Stomach smooth muscle (tissue), 2 donors: ENCODE results near the gene CD72.
"Not testable (repeated sequence)": the region's sequence is repeated elsewhere in the genome, so short reads cannot be mapped to it uniquely, and the experiment has no call there.

ENCODE experiments used
- H3K27ac ChIP-seq: one replicate; pipeline ENCODE4 v1.7.0; 2013; ENCODE audit warnings: mild to moderate bottlenecking, low read length, inconsistent platforms
- H3K27me3 ChIP-seq, 2 donors: one replicate each; pipeline ENCODE4 v1.7.0; 2013; ENCODE audit warnings: low read length in 2 of 2; ENCODE audit not compliant: insufficient read depth in 2 of 2, control insufficient read depth in 1 of 2
- H3K36me3 ChIP-seq, 2 donors: one replicate each; pipeline ENCODE4 v1.7.0; 2013; ENCODE audit warnings: low read length in 2 of 2; ENCODE audit not compliant: control insufficient read depth in 2 of 2, insufficient read depth in 2 of 2
- H3K4me1 ChIP-seq: one replicate; pipeline ENCODE4 v1.7.0; 2013; ENCODE audit warnings: low read length; ENCODE audit not compliant: control insufficient read depth, insufficient read depth
- H3K4me3 ChIP-seq, 2 donors: one replicate each; pipeline ENCODE4 v1.7.0; 2013; ENCODE audit warnings: low read length in 2 of 2
- H3K9ac ChIP-seq, 2 donors: one replicate each; pipeline ENCODE4 v1.7.0; 2013; ENCODE audit warnings: low read length in 2 of 2, mild to moderate bottlenecking in 1 of 2
- H3K9me3 ChIP-seq, 2 donors: one replicate each; pipeline ENCODE4 v1.7.0; 2013; ENCODE audit warnings: low read length in 2 of 2; ENCODE audit not compliant: control insufficient read depth in 2 of 2
- donor health status: healthy.
- donor health status: Pancreatic carcinoma.

CD72 gene

GRCh38 chr9:35649431-35650340 is 31.5 kb upstream of the CD72 start:
- no peak overlapping the region for H3K9ac ChIP-seq
- H3K4me3 ChIP-seq, result no peak overlapping the region

DNA sequence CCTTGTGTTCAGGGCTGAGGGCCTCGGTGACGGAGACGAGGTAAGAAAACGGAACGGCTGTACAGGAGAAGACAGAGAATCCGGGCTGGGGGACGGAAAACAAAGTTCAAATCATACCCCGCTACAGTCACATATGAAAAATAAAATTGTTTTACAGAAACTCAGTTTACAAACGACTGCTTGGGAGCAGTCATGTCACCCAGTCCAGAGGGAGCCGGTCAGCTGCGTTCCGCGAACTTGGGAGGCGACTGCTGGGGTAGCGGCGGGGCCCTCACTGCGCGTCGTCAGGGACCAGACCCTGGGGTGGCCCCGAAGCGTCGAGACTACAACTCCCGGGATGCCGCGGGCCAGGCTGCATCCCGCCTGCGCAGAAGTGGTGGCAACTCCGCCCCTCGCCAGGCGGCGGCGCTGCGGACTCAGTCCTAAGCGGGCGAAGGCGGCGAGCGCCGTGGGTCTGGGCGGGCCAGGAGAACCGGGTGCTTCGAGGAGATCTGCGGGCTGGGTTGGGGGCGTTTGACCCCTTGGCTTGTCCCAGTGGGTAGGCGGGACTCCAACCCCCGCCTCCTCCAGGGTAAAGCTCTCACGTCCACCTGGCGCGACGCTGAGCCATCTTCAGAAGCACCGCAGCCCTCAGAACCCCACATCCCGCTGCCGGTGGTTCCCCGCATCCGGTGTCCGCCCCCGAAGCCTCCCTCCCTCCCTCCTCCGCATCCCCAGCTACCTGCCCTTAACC is 28.5 kb upstream of the CD72 start:
- H3K9ac ChIP-seq, result peak overlapping the region; percentile 80 to 89
- H3K36me3 ChIP-seq, result no peaks in the 10 kb centered on the region
- H3K27me3 ChIP-seq, result no peaks in the 10 kb centered on the region
- H3K4me1 ChIP-seq, result peaks cover 20% of the 10 kb centered on the region
- H3K9me3 ChIP-seq, result no peaks in the 10 kb centered on the region
- peak overlapping the region; percentile 74 to 85 for H3K4me3 ChIP-seq
- H3K27ac ChIP-seq, result peak overlapping the region; percentile 76

More at GRCh38 chr9:35649431-35650340, 31.5 kb upstream of the CD72 start:
- H3K36me3 ChIP-seq, result no peaks in the 10 kb centered on the region
- H3K4me1 ChIP-seq, result peaks cover 20% of the 10 kb centered on the region
- no peaks in the 10 kb centered on the region for H3K27me3 ChIP-seq
- H3K9me3 ChIP-seq, result no peaks in the 10 kb centered on the region
- no peak overlapping the region for H3K27ac ChIP-seq

GRCh38 chr9:35646153-35646532 is 27.9 kb upstream of the CD72 start:
- peaks cover 20% of the 10 kb centered on the region for H3K4me1 ChIP-seq
- H3K27ac ChIP-seq, result peak overlapping the region; percentile 76
- H3K36me3 ChIP-seq, result no peaks in the 10 kb centered on the region
- peak overlapping the region; percentile 74 to 85 for H3K4me3 ChIP-seq
- no peaks in the 10 kb centered on the region for H3K27me3 ChIP-seq
- peak overlapping the region; percentile 80 to 89 for H3K9ac ChIP-seq
- H3K9me3 ChIP-seq, result no peaks in the 10 kb centered on the region

DNA sequence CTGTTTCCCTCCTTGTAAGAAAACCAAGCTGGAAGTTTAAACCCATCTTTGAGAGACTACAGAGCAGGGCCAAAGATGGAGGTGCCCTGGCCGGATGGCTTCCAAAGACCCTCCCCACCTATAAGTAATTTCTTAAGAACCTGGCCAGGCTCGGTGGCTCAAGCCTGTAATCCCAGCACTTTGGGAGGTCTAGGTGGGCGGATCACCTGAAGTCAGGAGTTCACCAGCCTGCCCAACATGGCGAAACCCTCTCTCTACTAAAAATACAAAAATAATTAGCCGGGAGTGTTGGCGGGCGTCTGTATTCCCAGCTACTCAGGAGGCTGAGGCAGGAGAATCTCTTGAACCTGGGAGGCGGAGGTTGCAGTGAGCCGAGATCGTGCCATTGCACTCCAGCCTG is 27.5 kb upstream of the CD72 start:
- peak overlapping the region in 1 of 2 donors; percentile 85 for H3K4me3 ChIP-seq
- H3K9ac ChIP-seq, result peak overlapping the region in 1 of 2 donors; percentile 80
- H3K27me3 ChIP-seq, H3K9me3 ChIP-seq, H3K36me3 ChIP-seq, H3K27ac ChIP-seq: not testable (repeated sequence)
- peaks cover 19% of the 10 kb centered on the region for H3K4me1 ChIP-seq

DNA sequence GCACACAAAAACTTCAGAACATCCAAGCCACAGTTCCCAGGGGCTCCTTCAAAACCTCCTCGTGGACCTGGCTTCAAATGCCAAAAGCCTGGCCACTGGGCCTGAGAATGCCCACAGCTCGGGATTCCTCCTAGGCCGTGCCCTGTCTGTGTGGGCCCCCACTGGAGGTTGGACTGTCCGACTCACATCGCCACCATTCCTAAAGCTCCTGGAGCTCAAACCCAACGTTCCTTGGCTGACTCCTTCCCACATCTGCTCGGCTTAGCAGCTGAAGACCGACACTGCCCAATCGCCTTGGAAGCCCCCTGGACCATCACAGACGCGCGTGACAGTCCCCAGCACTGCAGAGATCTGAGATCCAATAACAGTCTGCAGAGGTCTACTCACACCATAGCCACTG is 24.8 kb upstream of the CD72 start:
- H3K4me1 ChIP-seq, result peaks cover 12% of the 10 kb centered on the region
- H3K27me3 ChIP-seq, result no peaks in the 10 kb centered on the region
- H3K9ac ChIP-seq, result no peak overlapping the region
- H3K9me3 ChIP-seq, result no peaks in the 10 kb centered on the region
- H3K4me3 ChIP-seq, result no peak overlapping the region
- no peaks in the 10 kb centered on the region for H3K36me3 ChIP-seq
- H3K27ac ChIP-seq, result no peak overlapping the region

GRCh38 chr9:35641478-35641877 is 23.3 kb upstream of the CD72 start:
- H3K9me3 ChIP-seq, H3K4me3 ChIP-seq, H3K27me3 ChIP-seq, H3K9ac ChIP-seq, H3K36me3 ChIP-seq, H3K4me1 ChIP-seq, H3K27ac ChIP-seq: not testable (repeated sequence)

DNA sequence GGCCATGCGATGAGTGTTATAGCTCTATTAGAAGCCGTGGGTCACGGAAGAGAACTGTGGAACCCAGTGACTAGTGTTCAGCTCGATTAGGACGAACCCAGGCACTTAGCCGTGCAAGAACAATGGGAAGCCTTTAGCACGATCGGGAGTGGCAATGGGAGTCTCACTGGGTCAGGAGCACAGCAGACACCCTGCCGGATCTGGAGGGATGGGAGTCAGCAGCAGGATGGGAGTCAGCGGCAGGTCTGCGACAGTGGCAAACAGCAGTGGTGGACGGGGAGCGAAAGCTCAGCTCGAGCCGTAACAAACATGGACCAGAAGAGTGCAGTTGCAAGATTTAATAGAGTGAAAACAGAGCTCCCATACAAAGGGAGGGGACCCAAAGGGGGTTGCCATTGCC is 22.2 kb upstream of the CD72 start:
- not testable (repeated sequence) for H3K4me1 ChIP-seq, H3K27me3 ChIP-seq, H3K27ac ChIP-seq, H3K9me3 ChIP-seq, H3K36me3 ChIP-seq, H3K4me3 ChIP-seq, H3K9ac ChIP-seq

GRCh38 chr9:35639631-35640030 is 21.4 kb upstream of the CD72 start:
- Histone ChIP-seq H3K9ac (no peak overlapping the region), H3K27me3 (no peaks in the 10 kb centered on the region), H3K9me3 (no peaks in the 10 kb centered on the region), H3K27ac (no peak overlapping the region), H3K4me1 (no peaks in the 10 kb centered on the region), H3K4me3 (no peak overlapping the region), H3K36me3 (no peaks in the 10 kb centered on the region)

DNA sequence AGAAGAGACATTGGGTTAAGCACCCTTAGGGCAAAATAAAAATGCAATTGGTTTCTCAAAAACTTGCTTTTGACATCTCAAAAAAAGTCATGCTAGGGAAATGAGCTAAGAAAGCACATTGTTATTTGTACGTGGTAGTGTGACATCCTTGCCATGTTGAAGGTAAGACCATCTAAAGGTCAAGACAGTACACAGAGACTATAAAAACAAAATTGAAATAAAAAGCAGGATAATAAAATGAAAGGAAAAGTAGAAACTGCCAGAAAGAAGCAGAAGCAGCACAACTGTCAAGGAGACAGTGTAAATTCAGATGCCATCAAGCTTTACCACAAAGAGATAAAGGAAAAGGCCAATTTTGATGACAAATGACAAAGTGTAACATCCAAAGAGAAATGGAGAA is 21.0 kb upstream of the CD72 start:
- not testable (repeated sequence) for H3K27me3 ChIP-seq, H3K36me3 ChIP-seq, H3K27ac ChIP-seq, H3K9me3 ChIP-seq, H3K9ac ChIP-seq, H3K4me3 ChIP-seq, H3K4me1 ChIP-seq

- H3K4me3 ChIP-seq, H3K36me3 ChIP-seq, H3K4me1 ChIP-seq, H3K27ac ChIP-seq, H3K9me3 ChIP-seq, H3K9ac ChIP-seq, H3K27me3 ChIP-seq: not testable (repeated sequence)
Measured at GRCh38 chr9:35638751-35639150, 20.5 kb upstream of the CD72 start.

DNA sequence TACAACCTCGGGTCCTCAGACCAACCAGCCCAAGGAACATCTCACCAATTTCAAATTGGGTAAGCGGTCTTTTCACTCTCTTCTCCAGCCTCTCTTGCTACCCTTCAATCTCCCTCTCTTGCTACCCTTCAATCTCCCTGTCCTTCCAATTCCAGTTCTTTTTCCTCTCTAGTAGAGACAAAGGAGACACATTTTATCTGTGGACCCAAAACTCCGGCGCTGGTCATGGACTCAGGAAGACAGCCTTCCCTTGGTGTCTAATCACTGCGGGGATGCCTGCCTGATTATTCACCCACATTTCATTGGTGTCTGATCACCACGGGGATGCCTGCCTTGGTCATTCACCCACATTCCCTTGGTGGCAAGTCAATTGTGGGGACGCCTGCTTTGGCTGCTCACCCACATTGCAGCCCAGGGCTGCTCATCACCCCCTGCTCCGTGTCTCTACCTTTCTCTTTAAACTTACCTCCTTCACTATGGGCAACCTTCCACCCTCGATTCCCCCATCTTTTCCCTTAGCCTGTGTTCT is 19.3 kb upstream of the CD72 start:
- not testable (repeated sequence) for H3K9me3 ChIP-seq, H3K4me3 ChIP-seq, H3K4me1 ChIP-seq, H3K36me3 ChIP-seq, H3K27ac ChIP-seq, H3K27me3 ChIP-seq, H3K9ac ChIP-seq
